ENCODE data around the gene MYO18B. TPM values are rescaled to one million over a fixed set of nuclear protein-coding genes. Genes with fewer than 3 reads are reported as not detected.

MYO18B gene
- total RNA-seq, 1 donor from 2014 or later: 1.9 TPM

DNA sequence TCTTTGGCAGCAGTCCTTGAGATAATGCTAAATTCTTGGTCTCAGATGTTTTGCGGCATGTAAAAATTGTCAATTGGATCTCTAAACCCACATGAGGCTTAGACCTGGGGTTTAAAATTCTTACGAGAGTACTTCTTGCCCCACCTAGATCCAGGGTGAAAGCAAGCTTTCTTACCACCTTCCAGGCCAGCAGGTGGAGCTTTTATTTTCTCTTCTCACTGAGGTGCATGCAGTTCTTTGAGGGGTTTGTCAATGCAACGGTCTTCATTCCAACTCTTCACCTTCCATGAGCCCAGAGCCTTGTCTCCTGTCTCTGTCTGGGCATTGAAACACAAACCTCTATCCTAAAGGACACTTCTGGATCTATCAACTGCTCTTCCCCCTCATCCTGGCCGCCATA, 154.1 kb downstream of the MYO18B start:
- intact Hi-C loops (cut with micrococcal nuclease): no loop called here

DNA sequence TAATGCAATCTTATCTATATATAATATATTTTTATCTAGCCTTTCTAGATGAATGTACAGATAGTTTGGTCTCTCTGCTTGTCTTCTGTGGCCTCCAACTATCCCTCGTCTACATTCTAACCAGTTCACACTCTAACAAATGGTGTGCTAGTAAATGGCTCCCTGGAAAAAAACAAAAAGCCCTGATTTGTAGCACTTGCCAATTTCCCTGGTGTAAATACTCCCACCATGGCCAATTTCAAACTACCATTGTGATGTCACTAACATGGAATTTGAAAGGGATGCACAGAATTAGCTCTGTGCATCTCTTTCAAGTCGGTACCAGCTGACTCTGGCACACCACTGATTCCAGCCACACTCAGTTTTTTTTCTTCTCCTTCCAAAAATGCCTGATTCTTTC, 154.6 kb downstream of the MYO18B start:
- intact Hi-C loops (cut with micrococcal nuclease): no loop called here

GRCh38 chr22:25898707-25899365, 156.8 kb downstream of the MYO18B start:
- intact Hi-C loops (cut with micrococcal nuclease): no loop called here

DNA sequence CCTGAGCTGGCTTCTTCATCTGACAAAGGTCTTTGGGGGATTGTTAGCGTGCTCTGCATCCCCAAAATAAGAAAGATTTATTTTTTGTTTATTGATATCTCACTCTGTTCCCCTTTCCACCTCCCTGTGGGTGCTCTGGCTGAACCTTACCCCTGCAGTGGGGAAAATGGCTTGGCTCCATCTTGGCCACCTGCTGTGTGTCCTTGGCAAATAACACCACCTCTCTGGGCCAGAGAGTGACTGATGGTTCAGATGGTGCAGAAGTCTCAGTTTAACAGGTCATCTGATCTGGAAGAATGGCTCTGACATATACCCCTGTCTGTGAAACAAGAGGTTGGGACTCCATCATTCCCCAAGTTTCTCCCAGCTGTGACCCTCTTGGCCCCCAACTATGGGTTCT, 157.6 kb downstream of the MYO18B start:
- intact Hi-C loops (cut with micrococcal nuclease): no loop called here

GRCh38 chr22:25900390-25900789, 158.4 kb downstream of the MYO18B start:
- intact Hi-C loops (cut with micrococcal nuclease): no loop called here

DNA sequence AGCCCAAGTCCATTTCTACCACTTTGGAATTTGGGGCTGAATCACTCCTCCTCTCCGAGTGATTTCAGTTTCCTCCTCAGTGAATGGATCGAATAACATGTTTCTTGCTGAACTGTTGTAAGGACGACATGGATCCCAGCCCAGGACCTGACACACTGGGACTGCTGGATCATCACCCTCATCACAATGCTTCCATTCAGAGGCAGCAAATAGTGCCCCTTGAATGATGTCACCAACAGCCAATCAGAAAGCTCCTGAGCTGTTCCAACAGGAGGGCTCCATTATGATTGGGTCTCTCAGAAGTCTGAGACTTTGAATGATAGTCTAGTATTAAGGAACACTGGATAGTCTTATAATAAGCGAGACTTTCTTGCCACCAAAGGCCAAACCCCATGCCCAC, 158.9 kb downstream of the MYO18B start:
- intact Hi-C loops (cut with micrococcal nuclease): no loop called here

- intact Hi-C loops (cut with micrococcal nuclease): no loop called here
Observed at GRCh38 chr22:25902402-25902801, 160.4 kb downstream of the MYO18B start.

GRCh38 chr22:25903294-25903693, 161.3 kb downstream of the MYO18B start:
- intact Hi-C loops (cut with micrococcal nuclease): no loop called here

GRCh38 chr22:25908212-25908611, 166.2 kb downstream of the MYO18B start:
- intact Hi-C loops (cut with micrococcal nuclease): no loop called here

DNA sequence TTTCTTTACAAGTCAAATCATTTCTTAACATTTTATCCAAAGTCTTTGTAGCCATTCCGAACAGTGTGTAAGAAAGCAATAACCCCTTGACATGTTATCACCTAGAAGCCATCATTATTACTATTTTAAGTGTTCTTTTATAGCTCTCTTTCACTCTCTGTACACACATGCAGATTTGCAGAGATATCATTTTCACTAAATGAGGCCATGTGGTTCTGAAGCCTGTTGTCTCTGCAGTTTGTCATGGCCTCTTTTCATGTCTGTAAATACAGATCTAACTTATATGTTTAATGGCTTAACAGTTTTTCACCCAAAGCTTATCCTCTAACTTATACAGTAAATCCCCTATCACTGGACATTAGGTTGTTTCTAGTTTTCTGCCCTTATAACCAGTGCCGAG, 166.8 kb downstream of the MYO18B start:
- intact Hi-C loops (cut with micrococcal nuclease): no loop called here

- intact Hi-C loops (cut with micrococcal nuclease): no loop called here
Observed at GRCh38 chr22:25909614-25910387, 167.8 kb downstream of the MYO18B start.

DNA sequence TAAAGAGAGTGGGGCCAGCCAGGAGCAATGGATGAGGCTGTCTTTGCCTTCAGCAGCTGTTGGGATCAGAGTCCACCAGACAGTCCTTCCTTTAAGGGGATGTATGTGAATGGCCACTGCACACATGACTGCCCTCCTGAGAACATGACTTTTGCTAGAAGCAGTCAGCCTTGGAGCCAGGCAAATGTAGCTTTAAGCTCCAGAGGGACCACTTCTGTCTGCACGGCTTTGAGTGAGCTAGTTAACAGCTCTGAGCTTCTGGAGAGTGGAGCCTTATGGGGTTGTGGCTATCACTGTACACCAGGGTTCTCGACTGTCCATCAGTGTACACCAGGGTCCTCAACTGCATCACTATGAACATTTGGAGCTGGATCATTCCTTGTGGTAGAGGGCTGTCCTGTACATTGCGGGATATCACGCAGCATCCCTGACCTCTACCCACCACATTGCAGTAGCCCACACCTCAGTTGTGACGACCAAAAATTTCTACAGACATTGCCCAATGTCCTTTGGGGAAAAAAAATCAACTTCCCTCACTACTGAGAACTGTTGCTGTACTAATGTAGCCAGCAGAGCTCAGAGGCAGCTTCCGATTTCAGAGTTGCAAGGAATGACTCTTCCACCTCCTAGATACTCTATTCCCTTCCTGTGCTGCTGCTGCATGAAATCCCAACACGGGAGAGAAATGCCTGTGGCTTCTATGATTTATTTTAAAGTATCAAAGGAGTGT, 169.4 kb downstream of the MYO18B start:
- intact Hi-C loops (cut with micrococcal nuclease): no loop called here

GRCh38 chr22:25919452-25919851, 177.5 kb downstream of the MYO18B start:
- intact Hi-C loops (cut with micrococcal nuclease): no loop called here

GRCh38 chr22:25922141-25922540, 180.2 kb downstream of the MYO18B start:
- intact Hi-C loops (cut with micrococcal nuclease): no loop called here

DNA sequence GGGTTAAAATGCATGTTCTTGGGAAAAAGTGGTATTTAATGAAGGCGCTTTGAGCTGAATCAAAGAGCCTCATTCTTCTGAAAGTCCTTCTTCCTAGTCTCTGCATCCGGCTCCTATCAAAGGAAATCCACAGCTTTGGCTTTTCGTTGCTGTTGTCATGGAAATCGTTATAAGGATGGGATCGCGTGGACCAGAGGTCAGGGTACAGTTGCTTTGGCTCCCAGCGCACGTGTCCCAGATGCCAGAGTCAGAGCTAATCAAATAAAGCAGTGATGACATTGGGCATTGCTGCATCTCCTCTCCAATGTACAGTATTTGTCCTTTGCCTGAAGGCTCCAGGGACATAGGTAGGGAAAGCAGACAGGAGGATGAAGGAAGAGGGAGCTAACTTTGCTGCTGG, 181.9 kb downstream of the MYO18B start:
- intact Hi-C loops (cut with micrococcal nuclease): no loop called here

GRCh38 chr22:25928038-25928437, 186.1 kb downstream of the MYO18B start:
- intact Hi-C loops (cut with micrococcal nuclease): no loop called here

- intact Hi-C loops (cut with micrococcal nuclease): no loop called here
Observed at GRCh38 chr22:25929321-25929878, 187.4 kb downstream of the MYO18B start.

DNA sequence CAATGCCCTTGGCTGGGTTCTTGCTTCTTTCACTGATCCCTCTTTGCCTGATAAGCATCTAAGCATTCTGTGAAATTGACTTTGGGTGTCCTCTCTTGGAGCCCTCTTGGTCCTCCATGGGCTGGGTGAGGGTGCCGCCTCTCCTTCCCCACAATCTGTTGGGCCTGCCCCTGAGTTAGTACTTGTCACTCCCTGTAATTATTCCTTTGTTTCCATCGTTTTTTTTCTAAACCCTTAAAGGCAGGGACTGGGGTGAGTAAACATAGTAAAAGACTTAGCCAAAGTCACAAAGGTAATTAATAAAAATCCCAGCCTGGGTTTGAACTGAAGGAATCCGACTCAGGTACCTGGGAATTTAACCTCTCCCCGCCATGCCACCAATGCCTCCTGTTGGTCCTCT, 188.1 kb downstream of the MYO18B start:
- intact Hi-C loops (cut with micrococcal nuclease): no loop called here

GRCh38 chr22:25930788-25931310, 188.9 kb downstream of the MYO18B start:
- intact Hi-C loops (cut with micrococcal nuclease): no loop called here

DNA sequence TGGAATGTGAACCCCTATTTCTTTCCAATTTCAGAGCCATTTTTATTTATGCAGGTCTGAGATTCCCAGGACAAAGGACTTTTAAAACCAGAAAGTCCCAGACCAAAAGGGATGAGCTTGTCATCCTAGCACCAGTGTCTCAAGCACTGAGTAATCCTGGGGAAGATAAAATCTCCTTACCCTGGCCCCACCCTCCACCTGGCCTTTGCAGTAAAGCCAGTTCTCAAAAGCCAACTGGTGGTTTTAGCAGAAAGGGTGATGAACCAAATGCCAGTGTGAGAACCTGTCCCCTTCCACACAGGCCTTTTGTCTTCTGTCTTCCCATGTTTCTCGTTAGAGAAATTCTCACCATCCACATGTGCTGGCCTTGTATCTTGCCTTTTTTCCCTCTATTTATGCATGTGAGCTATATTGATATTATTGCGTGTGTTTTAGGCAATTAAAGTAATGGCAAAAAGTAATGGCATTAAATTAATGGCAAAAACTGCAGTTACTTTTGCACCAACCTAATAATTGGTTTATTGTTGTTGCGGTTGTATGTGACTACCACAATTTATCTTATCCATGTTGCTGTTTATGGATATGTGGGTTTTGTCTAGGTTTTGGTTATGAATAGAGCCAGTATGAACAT, 191.3 kb downstream of the MYO18B start:
- intact Hi-C loops (cut with micrococcal nuclease): no loop called here
